Head of caudate nucleus (tissue), 42 donors: ENCODE results near the gene SLC7A4.
A peak's percentile ranks its signal among the peaks of the same experiment; 100 is the strongest.
"Not testable (repeated sequence)": the region's sequence is repeated elsewhere in the genome, so short reads cannot be mapped to it uniquely, and the experiment has no call there.

ENCODE experiments used
- DNase-seq, 42 donors: peaks; one replicate each; pipeline versions ENCODE4 v3.0.0 to v3.0.0-alpha.2; 2020 to 2021; ENCODE audit warnings: mixed read lengths in 7 of 42
- intact Hi-C: fragments of 100-400 bp; cut with DNase I; formaldehyde crosslinking; loops from one replicate; pipeline ENCODE4 v1.15.0; 2022

The SLC7A4 gene

DNA sequence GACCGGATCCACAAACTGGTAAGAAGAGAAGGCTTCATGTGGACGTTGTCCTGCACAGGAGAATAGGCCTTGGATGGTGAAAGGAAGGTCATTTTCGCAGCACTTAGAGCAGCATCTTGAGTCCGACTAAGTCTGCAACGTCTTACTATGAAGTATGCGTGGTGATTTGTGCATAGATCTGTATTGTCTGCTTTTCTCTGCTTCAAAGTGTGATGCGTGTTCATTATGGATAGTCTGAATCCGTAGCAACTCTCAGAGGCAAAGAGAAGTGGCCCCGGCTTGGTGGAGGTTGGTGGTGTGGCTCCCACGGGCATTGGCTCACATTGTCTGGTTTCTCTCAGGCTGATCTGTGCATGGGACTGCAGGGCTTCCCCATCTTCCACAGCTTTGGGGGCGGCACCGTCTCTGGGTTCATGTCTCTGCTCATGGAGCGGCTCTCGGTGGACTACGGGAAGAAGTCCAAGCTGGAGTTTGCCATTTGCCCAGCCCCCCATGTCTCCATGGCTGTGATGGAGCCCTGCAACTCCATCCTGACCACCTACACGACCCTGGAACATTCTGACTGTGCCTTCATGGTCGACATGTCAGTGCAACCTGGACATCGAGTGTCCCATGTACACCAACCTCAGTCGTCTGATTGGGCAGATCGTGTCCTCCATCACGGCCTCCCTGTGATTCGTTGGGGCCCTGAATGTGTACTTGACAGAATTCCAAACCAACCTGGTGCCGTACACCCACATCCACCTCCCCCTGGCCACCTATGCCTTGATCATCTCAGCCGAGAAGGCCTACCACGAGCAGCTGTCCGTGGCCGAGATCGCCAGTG lies 34.9 kb upstream of the SLC7A4 start:
- intact Hi-C loops: no loop called here
- peak in 1 of 42 donors; percentile 3 for DNase-seq

DNA sequence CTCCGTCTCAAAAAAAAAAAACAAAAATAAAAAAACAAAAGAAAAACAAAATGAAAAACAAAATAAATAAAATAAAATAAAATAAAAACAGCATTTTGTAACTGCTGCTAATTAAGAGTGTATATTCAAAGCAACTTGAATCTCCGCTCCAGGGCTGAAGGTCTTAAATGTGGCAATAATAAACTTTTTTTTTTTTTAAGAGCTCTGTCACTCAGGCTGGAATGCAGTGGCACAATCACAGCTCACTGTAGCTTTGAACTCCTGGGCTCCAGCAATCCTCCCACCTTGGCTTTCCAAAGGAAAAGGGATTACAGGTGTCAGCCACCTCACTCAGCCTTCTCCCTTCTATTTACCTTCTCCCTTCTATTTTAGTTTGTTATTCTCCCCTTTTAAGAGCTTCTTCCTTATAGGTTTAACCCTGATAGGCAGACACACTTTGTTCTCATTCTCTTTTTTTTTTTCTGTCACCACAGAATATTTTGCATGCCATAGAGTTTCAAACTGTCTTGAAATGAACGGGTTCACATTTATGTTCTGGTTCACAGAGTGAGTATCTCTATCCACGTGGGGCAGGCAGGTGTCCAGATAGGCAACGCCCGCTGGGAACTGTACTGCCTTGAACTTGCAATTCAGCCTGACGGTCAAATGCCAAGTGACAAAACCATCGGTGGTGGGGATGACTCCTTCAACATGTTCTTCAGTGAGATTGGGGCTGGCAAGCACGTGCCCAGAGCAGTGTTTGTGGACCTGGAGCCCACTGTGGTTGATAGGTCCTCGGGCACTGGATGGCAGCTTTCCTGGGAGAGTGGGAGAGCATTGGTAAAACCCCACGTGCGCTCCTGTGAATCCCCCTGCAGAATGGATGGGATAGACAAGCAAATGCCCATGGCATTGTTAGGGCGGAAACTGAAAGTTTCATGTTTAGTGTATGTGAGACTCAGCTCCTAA lies 32.8 kb upstream of the SLC7A4 start:
- intact Hi-C loops: no loop called here
- DNase-seq: no peak

DNA sequence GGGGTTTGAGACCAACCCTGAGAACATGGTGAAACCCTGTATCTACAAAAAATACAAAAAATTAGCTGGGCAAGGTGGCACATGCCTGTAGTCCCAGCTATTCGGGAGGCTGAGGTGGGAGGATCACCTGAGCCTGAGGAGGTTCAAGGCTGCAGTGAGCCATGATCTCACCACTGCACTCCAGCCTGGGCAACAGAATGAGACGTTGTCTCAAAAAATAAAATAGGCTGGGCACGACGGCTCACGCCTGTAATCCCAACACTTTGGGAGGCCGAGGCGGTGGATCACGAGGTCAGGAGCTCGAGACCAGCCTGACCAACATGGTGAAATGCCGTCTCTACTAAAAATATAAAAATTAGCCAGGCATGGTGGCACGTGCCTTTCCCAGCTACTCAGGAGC lies 32.1 kb upstream of the SLC7A4 start:
- DNase-seq, intact Hi-C loops: not testable (repeated sequence)

DNA sequence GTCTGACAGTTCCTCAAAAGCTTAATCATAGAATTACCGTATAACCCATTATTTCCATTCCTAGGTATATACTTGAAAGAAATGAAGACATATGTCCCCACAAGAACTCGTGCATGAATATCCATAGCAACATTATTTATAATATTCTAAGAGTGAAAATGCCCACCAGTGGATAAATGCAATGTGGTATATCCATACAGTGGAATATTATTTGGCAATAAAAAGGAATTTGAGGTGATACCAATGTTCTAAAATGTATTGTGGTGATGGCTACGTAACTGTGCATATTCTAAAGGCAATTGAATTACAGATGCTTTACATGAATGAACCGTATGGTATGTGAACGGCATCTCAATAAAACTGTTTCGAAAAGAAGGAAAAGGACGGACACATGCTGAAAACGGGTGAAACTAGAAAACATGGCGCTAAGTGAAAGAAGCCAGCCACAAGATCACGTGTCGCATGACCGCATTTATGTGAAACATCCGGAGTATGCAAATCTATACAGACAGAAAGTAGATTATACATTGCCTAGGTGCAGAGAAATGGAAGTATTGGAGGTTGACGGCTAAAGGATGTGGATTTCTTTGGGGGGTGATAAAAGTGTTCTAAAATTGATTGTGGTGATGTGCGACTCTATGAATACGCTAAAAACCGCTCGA lies 29.4 kb upstream of the SLC7A4 start:
- DNase-seq, intact Hi-C loops: not testable (repeated sequence)

DNA sequence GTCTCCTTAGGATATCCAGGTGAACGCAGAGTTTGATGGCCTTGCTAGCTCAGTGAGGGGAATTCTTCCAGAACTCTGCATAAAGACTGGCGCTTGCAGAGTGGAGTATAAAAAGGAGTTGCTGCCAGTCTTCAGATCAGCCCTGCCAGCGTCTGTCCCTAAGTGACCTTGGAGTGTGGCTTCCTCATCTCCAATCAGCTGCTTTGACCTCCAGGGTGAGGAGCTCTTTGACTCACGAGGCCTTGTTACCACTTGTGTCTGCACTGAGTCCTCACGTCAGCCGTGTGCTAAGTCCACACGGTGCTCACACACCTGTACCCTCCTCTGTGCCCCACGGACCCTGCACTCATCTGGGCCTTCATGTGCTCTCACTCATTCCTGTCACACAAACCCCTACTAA lies 28.0 kb upstream of the SLC7A4 start:
- intact Hi-C loops, DNase-seq: not testable (repeated sequence)

DNA sequence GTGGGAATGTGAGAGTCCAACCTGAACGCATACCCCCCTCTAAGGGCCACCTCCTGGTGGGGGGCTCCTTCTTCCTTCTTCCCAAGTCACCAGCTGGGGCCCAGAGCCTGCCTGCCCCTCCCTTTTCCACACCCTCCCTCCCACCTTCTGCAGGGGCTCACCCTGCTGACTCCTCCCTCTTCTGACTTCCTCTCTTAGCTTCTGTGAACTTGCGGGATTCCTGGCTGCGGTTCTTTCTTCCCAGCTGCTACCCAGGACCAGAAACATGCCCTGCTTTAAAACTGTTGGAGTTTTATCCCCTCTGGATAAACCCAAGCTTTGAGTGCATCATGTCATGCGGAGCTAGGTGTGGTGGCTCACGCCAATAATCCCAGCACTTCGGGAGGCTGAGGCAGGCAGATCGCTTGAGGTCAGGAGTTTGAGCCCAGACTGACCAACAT lies 23.5 kb upstream of the SLC7A4 start:
- intact Hi-C loops: no loop called here
- DNase-seq: no peak

DNA sequence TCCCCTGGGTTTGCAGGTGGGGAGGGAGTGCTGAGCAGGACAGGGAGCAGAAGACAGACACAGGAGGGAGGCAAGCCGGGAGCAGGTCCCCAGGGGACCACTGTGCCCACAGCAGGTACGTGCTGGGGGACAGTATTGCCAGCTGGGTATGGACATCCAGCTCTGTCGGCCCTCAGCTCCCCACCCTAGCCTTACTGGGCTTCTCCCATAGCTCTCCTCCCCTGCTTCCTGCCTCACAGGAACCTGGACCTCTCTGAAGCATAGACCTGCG lies 23.1 kb upstream of the SLC7A4 start:
- intact Hi-C loops: no loop called here
- DNase-seq: no peak

DNA sequence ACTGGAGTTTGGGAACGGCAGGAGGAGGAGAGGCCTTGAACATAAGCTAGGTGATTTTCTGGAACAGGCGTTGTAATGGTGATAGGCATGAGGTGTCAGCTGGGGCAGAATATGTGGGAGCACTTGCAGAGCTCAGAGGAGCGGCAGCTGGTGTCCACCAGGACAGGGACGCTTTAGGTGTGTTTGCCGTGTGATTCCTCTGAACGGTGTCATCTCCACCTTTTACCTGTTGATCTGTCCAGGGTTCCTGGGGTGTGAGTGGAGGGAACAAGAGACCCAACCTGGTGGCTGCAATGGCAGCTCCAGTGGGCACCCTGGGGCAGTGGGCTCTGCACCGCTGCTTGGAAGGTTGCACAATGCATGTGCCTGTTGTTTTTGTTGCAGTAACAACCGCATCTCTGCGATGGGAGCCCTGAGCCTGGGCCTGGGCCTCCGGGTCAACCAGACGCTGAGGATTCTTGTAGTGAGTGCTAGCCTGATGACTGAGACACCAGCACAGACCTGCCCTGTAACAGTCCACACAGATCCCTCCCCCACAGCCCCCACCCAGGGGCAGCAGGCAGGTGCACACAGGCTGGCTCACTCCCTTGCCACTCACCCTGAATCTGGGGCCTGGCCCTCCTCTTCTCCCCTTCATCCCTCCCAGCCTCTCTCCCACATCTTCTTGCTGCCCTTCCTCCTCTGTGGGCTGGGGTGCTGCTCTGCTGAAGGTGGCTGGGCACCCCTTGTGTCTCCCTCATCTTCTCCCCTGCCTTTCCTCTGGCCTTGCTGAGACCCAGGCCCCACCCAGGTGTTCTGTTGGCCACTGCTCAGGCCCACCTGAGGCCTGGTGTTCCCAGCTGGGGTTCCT lies 22.6 kb upstream of the SLC7A4 start:
- intact Hi-C loops: no loop called here
- DNase-seq: no peak

DNA sequence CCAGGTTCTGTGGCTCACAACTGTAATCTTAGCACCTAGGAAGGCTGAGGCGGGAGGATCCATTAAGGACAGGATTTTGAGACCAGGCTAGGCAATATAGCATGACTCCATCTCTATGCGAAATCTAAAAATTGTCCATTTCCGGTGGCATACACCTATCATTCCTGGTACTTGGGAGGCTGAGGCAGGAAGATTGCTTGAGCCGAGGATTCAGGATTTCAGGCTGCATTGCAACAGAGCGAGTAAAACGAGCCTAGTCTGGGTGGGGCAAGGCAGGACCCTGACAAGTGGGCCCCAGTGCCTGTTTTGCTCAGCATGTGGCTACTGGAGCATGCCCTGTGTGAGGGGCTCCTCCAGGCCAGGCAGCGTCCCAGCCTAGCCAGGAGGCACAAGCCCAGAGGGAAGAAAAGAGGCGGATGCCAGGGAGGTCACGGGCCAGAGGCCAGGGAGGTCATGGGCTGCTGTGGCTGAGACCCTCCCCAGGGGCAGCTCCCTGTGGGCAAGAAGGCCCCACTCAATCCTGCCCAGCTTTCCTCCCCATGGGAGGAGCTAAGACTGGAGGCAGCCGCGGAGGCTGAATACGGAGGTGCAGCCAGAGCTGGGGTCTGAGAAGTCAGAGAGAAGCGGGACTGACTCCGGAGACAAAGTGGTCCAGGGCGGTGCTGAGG lies 21.8 kb upstream of the SLC7A4 start:
- intact Hi-C loops: no loop called here
- no peak for DNase-seq

DNA sequence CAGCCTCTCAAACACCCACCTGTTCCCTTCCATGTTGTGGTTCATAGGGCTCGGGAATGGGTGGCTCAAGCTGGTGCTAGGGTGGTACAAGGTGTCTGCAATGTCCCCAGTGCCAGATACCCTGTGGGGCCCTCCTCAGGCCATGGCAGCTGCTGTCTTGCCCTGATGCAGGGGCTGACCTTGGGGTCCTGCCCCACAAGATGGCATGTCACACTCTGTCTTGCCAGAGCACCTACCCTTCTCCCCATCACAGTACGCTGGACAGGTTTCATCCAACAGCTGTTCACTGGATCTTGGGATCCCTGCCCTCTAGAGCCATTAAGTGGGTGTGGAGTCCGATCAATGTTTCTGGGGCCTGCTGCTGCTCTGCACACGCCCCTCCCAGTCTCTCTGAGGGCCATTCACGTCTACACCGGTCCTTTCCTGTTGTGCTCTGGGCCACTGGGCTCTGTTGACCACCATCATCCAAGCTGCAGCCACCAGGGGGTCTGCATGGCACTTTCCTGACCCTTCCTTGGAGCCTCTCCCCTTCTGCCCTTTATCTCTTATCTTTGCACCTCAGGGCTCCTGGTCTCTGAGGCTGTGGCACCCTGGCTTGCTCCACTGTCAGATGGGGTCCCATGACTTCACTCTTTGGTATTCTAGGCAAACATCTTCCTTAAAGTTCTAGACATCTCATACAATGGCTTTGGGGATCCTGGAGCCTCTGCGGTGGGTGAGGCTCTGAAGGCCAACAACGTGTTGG lies 20.5 kb upstream of the SLC7A4 start:
- intact Hi-C loops: no loop called here
- DNase-seq: no peak

DNA sequence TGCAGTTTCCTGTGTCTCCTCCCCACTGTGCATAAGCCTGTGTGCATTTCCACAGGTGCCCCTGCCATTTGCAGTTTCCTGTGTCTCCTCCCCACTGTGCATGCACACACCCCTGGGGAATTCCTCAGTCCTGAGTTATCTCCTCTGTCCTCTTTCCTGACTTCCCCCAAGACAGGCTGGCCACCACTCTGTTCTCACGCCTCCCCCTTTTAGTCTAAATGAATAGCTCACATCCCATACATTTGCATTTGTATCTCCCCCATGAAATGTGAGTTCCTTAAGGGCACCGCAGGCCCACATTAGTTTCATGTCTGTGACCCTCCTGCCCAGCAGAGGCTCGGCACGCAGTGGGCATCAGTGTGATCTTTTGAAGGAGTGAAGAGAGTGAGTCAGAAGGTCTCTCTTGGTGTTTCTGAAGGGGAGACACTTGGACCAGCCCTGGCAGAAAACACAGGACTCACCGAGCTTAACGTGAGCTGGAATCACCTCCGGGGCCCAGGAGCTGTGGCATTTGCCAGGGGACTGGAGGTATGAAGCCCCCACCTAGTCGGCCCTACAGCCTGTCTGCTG lies 19.6 kb upstream of the SLC7A4 start:
- intact Hi-C loops: no loop called here

DNA sequence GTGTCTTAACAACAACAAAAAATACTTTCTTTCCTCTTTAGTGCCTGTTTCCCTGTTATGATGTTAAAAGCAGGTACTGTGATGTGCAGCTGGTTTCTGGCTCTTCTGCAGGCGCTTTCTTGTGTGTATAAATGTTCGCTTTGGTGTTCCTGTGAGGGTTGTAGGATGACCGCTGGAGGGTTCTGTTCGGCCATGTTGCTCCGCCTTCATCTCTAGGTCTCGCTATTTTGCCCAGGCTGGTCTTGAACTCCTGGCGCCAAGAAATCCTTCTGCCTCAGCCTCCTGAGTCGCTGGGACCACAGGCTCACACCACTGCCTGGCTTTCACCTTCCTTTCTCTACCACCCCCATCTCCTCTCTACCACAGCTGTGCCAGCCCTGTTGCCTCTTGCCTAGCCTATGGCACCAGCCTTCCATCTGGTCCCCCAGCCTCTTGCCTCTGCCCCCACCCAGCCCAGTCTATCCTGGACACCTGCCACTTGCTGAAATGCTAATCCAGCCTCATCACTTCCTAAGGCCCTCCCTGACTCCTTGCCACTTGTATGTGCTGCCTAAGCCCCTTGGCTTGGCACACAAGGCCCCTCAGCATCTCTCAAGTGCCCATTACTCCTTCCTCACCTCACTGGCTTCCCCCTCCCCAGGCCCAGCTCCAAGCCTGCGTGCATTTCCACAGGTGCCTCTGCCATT lies 18.9 kb upstream of the SLC7A4 start:
- DNase-seq: no peak
- intact Hi-C loops: no loop called here

More for the DNA sequence above, 19.6 kb upstream of the SLC7A4 start:
- DNase-seq: no peak

DNA sequence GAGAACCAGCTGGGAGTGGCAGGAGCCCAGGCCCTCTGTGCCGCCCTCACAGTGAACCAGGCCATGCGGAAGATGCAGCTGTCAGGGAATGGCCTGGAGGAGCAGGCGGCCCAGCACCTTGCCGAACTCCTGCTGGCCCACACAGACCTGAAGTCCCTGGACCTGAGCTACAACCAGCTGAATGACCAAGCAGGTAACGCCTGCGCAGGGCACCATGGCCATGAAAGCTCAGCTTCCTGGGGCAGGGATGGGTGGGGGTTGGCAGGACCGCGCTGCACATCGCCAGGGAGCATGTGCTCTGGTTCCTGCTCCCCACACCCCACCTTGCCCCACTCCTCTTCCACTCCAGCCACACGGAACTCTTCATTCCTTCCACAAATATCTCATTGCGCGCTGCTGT lies 16.6 kb upstream of the SLC7A4 start:
- intact Hi-C loops, DNase-seq: not testable (repeated sequence)

DNA sequence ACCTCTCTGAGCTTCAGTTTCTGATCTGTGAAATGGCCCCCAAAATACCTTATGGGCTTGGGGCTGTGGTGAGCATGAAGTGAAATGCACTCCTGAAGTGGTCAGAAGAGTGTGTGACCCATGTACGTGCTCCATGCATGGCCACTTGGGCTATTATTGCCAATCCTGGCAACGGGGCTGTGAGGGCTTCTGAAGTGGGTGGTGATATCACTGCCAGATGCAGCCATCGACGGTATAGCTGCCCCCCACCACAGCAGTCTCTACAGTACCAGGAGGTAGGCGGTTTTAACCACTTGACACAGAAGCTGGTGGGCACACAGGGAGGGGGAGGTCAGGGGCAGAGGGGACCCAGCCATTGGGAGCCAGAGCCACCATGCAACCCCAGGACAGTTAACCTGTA lies 16.1 kb upstream of the SLC7A4 start:
- intact Hi-C loops, DNase-seq: not testable (repeated sequence)

DNA sequence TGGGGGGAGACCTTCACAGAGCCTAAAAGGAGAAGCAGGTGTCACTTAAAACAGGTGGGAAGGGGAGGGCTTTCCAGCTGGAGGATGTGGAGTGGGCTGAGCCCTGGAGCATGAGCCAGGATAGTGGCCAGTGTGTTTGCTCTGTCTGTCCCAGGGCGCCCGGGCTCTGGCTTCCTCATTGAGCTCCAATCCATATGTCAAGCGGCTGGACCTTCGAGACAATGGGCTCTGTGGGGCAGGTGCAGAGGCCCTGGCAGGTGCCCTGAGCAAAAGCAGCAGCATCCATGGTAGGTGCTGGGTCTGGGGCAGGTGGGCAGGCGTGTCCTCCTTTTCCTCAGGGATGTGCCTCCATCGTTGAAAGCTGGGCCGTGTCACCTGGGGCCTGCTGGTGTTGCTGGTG lies 15.4 kb upstream of the SLC7A4 start:
- DNase-seq: no peak

DNA sequence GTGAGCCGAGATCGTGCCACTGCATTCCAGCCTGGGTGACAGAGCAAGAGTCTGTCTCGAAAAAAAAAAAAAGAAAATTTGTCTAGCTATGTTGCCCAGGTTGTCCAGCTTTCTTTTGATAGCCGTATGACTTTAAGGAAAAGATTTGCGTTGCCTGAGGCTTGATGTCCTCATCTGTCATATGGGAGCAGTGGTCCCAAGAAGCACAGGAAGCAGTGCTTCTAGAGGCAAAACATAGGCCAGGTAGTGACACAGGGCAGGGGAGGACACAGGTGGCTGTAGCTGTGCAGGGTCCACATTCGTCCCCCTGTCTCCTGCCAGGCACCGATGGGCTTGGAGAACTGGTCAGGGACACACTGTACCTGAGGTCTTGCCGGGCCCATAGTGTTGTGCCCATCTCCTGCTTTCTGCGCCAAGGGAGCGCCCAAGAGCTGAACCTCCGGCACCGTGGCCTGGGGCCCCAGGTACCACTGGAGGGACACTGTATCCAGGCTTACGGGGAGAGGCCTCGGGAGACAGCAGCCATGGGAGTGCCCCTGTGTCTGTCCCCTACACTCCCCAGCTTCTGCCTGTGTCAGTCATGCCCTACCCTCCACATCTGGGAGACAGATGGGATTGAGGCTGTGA lies 14.8 kb upstream of the SLC7A4 start:
- DNase-seq: no peak
- intact Hi-C loops: no loop called here

More for the DNA sequence above, 15.4 kb upstream of the SLC7A4 start:
- intact Hi-C loops: no loop called here
